ENCODE data around the gene TRIM31. TPM values are rescaled to one million over a fixed set of nuclear protein-coding genes. Genes with fewer than 3 reads are reported as not detected.
"Not testable (repeated sequence)": the region's sequence is repeated elsewhere in the genome, so short reads cannot be mapped to it uniquely, and the experiment has no call there.

TRIM31 gene
- total RNA-seq, 1 experiment from 2014 or later: 0.13 TPM

DNA sequence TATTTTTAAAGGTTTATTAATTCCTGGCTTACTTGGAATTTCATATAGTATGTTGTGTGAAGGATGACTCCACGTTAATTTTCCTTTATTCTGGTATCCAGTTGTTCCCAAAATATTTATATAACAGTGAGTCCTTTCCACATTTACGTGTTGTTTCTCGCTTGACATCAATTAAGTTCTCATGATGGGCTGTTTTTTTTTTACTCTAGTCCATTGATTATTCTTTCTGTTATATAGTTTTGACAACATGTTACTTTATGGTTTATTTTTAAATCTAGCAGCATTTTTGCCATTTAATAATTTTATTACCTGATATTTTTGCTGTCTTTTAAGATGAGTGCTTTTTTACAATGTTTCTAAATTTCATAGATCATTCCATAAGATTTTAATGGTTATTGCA, 29.8 kb upstream of the TRIM31 start:
- H3K27me3 Mint-ChIP-seq (ENCODE audit: low read depth): peaks cover 39% of the 10 kb centered on the region
- no peak for DNase-seq (ENCODE audit: low spot score)
- no peak overlapping the region for H3K4me3 Mint-ChIP-seq
- H3K36me3 Mint-ChIP-seq: no peaks in the 10 kb centered on the region
- peaks cover 4% of the 10 kb centered on the region for H3K4me1 Mint-ChIP-seq
- POLR2A ChIA-PET: interaction anchor here (0.7 kb wide), 1 partner anchor 186 kb away, joined by 11 read pairs; no protein-coding TSS in a partner anchor
- TF ChIP-seq ZNF121 (CRISPR knock-in tag; IDR thresholded peaks at IDR 0.05) (no peak), KAT7 (CRISPR knock-in tag; IDR thresholded peaks at IDR 0.05; ENCODE audit: borderline replicate concordance) (no peak), SMAD4 (CRISPR knock-in tag; IDR thresholded peaks at IDR 0.05) (no peak), GABPB1 (CRISPR knock-in tag; IDR thresholded peaks at IDR 0.05) (no peak), ZNF416 (CRISPR knock-in tag; IDR thresholded peaks at IDR 0.05) (no peak), ESRRA (CRISPR knock-in tag; IDR thresholded peaks at IDR 0.05; ENCODE audit: borderline replicate concordance) (no peak), ELF4 (CRISPR knock-in tag; IDR thresholded peaks at IDR 0.05; ENCODE audit: low read depth) (no peak), HMGA2 (CRISPR knock-in tag; IDR thresholded peaks at IDR 0.05) (no peak)
- TF ChIP-seq, protein P1, sequence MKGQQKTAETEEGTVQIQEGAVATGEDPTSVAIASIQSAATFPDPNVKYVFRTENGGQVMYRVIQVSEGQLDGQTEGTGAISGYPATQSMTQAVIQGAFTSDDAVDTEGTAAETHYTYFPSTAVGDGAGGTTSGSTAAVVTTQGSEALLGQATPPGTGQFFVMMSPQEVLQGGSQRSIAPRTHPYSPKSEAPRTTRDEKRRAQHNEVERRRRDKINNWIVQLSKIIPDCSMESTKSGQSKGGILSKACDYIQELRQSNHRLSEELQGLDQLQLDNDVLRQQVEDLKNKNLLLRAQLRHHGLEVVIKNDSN (CRISPR knock-in tag; IDR thresholded peaks at IDR 0.05): no peak
- TF ChIP-seq, protein P2, sequence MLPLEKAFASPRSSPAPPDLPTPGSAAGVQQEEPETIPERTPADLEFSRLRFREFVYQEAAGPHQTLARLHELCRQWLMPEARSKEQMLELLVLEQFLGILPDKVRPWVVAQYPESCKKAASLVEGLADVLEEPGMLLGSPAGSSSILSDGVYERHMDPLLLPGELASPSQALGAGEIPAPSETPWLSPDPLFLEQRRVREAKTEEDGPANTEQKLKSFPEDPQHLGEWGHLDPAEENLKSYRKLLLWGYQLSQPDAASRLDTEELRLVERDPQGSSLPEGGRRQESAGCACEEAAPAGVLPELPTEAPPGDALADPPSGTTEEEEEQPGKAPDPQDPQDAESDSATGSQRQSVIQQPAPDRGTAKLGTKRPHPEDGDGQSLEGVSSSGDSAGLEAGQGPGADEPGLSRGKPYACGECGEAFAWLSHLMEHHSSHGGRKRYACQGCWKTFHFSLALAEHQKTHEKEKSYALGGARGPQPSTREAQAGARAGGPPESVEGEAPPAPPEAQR (CRISPR knock-in tag; IDR thresholded peaks at IDR 0.05): no peak
- TF ChIP-seq, protein P3, sequence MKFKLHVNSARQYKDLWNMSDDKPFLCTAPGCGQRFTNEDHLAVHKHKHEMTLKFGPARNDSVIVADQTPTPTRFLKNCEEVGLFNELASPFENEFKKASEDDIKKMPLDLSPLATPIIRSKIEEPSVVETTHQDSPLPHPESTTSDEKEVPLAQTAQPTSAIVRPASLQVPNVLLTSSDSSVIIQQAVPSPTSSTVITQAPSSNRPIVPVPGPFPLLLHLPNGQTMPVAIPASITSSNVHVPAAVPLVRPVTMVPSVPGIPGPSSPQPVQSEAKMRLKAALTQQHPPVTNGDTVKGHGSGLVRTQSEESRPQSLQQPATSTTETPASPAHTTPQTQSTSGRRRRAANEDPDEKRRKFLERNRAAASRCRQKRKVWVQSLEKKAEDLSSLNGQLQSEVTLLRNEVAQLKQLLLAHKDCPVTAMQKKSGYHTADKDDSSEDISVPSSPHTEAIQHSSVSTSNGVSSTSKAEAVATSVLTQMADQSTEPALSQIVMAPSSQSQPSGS (CRISPR knock-in tag; IDR thresholded peaks at IDR 0.05; ENCODE audit: borderline replicate concordance, low read depth): no peak
- TF ChIP-seq, protein P4, sequence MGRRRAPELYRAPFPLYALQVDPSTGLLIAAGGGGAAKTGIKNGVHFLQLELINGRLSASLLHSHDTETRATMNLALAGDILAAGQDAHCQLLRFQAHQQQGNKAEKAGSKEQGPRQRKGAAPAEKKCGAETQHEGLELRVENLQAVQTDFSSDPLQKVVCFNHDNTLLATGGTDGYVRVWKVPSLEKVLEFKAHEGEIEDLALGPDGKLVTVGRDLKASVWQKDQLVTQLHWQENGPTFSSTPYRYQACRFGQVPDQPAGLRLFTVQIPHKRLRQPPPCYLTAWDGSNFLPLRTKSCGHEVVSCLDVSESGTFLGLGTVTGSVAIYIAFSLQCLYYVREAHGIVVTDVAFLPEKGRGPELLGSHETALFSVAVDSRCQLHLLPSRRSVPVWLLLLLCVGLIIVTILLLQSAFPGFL (CRISPR knock-in tag; IDR thresholded peaks at IDR 0.05; ENCODE audit: borderline replicate concordance): no peak
- TF ChIP-seq, protein P5, sequence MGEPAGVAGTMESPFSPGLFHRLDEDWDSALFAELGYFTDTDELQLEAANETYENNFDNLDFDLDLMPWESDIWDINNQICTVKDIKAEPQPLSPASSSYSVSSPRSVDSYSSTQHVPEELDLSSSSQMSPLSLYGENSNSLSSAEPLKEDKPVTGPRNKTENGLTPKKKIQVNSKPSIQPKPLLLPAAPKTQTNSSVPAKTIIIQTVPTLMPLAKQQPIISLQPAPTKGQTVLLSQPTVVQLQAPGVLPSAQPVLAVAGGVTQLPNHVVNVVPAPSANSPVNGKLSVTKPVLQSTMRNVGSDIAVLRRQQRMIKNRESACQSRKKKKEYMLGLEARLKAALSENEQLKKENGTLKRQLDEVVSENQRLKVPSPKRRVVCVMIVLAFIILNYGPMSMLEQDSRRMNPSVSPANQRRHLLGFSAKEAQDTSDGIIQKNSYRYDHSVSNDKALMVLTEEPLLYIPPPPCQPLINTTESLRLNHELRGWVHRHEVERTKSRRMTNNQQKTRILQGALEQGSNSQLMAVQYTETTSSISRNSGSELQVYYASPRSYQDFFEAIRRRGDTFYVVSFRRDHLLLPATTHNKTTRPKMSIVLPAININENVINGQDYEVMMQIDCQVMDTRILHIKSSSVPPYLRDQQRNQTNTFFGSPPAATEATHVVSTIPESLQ (CRISPR knock-in tag; IDR thresholded peaks at IDR 0.05): no peak
- TF ChIP-seq, protein P6, sequence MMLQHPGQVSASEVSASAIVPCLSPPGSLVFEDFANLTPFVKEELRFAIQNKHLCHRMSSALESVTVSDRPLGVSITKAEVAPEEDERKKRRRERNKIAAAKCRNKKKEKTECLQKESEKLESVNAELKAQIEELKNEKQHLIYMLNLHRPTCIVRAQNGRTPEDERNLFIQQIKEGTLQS (CRISPR knock-in tag; conservative IDR thresholded peaks at IDR 0.05): no peak
- TF ChIP-seq, protein P7, sequence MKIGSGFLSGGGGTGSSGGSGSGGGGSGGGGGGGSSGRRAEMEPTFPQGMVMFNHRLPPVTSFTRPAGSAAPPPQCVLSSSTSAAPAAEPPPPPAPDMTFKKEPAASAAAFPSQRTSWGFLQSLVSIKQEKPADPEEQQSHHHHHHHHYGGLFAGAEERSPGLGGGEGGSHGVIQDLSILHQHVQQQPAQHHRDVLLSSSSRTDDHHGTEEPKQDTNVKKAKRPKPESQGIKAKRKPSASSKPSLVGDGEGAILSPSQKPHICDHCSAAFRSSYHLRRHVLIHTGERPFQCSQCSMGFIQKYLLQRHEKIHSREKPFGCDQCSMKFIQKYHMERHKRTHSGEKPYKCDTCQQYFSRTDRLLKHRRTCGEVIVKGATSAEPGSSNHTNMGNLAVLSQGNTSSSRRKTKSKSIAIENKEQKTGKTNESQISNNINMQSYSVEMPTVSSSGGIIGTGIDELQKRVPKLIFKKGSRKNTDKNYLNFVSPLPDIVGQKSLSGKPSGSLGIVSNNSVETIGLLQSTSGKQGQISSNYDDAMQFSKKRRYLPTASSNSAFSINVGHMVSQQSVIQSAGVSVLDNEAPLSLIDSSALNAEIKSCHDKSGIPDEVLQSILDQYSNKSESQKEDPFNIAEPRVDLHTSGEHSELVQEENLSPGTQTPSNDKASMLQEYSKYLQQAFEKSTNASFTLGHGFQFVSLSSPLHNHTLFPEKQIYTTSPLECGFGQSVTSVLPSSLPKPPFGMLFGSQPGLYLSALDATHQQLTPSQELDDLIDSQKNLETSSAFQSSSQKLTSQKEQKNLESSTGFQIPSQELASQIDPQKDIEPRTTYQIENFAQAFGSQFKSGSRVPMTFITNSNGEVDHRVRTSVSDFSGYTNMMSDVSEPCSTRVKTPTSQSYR (CRISPR knock-in tag; IDR thresholded peaks at IDR 0.05): no peak
- TF ChIP-seq, protein P8, sequence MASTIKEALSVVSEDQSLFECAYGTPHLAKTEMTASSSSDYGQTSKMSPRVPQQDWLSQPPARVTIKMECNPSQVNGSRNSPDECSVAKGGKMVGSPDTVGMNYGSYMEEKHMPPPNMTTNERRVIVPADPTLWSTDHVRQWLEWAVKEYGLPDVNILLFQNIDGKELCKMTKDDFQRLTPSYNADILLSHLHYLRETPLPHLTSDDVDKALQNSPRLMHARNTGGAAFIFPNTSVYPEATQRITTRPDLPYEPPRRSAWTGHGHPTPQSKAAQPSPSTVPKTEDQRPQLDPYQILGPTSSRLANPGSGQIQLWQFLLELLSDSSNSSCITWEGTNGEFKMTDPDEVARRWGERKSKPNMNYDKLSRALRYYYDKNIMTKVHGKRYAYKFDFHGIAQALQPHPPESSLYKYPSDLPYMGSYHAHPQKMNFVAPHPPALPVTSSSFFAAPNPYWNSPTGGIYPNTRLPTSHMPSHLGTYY (CRISPR knock-in tag; IDR thresholded peaks at IDR 0.05): no peak
- TF ChIP-seq, protein P9, sequence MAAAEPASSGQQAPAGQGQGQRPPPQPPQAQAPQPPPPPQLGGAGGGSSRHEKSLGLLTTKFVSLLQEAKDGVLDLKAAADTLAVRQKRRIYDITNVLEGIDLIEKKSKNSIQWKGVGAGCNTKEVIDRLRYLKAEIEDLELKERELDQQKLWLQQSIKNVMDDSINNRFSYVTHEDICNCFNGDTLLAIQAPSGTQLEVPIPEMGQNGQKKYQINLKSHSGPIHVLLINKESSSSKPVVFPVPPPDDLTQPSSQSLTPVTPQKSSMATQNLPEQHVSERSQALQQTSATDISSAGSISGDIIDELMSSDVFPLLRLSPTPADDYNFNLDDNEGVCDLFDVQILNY (CRISPR knock-in tag; IDR thresholded peaks at IDR 0.05): no peak
- H3K27ac Mint-ChIP-seq: no peak overlapping the region
- H3K9me3 Mint-ChIP-seq: no peaks in the 10 kb centered on the region
- ATAC-seq: no peak
- CTCF ChIA-PET: interaction anchor here (1.2 to 2.7 kb wide), 2 partner anchors 12 to 39 kb away, joined by 4 to 11 read pairs; no protein-coding TSS in a partner anchor

DNA sequence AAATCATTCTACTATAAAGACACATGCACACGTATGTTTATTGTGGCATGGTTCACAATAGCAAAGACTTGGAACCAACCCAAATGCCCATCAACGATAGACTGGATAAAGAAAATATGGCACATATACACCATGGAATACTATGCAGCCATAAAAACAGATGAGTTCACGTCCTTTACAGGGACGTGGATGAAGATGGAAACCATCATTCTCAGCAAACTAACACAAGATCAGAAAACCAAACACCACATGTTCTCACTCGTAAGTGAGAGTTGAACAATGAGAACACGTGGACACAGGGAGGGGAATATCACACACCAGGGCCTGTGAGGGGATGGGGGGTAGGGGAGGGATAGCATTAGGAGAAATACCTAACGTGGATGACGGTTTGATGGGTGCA, 27.4 kb upstream of the TRIM31 start:
- peaks cover 46% of the 10 kb centered on the region for H3K27me3 Mint-ChIP-seq (ENCODE audit: low read depth)
- H3K4me3 Mint-ChIP-seq; H3K9me3 Mint-ChIP-seq; H3K4me1 Mint-ChIP-seq; H3K36me3 Mint-ChIP-seq; CTCF ChIA-PET; DNase-seq (ENCODE audit: low spot score); ATAC-seq; H3K27ac Mint-ChIP-seq; POLR2A ChIA-PET: not testable (repeated sequence)
